ENCODE measurements around the gene RFC1.

DNA sequence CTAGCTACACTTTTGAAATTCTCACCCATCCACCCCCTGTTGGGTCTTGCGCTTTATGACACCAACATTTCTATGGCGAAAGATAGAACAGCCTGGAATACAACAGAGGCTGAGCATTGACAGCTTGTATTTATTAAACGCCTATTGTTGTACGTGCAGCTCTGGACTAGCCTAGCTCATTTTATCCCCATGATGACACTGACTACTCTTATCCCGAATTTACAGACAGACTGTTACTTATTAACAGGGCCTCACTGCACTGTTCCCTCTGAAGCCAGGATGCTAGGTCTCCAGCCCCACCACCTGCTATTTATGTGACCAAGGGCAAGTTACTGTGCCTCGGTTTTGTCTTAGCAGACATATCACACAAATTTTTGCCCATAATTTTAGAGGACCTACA, 1.0 kb upstream of the RFC1 start:
- TF ChIP-seq RUNX1 (IDR thresholded peaks at IDR 0.05; ENCODE audit: low read depth) (no peak), CAMTA2 (CRISPR knock-in tag; conservative IDR thresholded peaks at IDR 0.05) (no peak), KLF16 (IDR thresholded peaks at IDR 0.05) (no peak), DACH1 (IDR thresholded peaks at IDR 0.05; ENCODE audit: partially characterized antibody) (no peak), MXI1 (IDR thresholded peaks at IDR 0.05; ENCODE audit: low read depth, low read length) (no peak), TAF15 (IDR thresholded peaks at IDR 0.05; ENCODE audit: low read depth, low read length) (no peak), RFX5 (IDR thresholded peaks at IDR 0.05; ENCODE audit: low read depth, low read length) (no peak), ZNF197 (CRISPR knock-in tag; IDR thresholded peaks at IDR 0.05; ENCODE audit: low read depth) (no peak), HMG20A (CRISPR knock-in tag; conservative IDR thresholded peaks at IDR 0.05) (no peak), ZNF785 (CRISPR knock-in tag; IDR thresholded peaks at IDR 0.05) (no peak), JUND (IDR thresholded peaks at IDR 0.05; ENCODE audit: borderline replicate concordance, low read depth, low read length) (no peak), JUND (tag; IDR thresholded peaks at IDR 0.05; ENCODE audit: borderline replicate concordance, low read depth, low read length) (no peak), RFX7 (CRISPR knock-in tag; IDR thresholded peaks at IDR 0.05) (no peak), ZNF76 (CRISPR knock-in tag; IDR thresholded peaks at IDR 0.05; ENCODE audit: borderline replicate concordance) (no peak)
- TF ChIP-seq, protein P1, sequence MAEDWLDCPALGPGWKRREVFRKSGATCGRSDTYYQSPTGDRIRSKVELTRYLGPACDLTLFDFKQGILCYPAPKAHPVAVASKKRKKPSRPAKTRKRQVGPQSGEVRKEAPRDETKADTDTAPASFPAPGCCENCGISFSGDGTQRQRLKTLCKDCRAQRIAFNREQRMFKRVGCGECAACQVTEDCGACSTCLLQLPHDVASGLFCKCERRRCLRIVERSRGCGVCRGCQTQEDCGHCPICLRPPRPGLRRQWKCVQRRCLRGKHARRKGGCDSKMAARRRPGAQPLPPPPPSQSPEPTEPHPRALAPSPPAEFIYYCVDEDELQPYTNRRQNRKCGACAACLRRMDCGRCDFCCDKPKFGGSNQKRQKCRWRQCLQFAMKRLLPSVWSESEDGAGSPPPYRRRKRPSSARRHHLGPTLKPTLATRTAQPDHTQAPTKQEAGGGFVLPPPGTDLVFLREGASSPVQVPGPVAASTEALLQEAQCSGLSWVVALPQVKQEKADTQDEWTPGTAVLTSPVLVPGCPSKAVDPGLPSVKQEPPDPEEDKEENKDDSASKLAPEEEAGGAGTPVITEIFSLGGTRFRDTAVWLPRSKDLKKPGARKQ (CRISPR knock-in tag; IDR thresholded peaks at IDR 0.05) = no peak
